ENCODE results near the gene RYK. TPM values are rescaled to one million over a fixed set of nuclear protein-coding genes. Genes with fewer than 3 reads are reported as not detected.

The RYK gene
- total RNA-seq (2022) (76.1 and 79.8 TPM in 2 replicates), Bru-seq, nascent RNA (percentile 90 among the genes with signal in this experiment), BruChase-seq, experiment 1, labeled RNA remaining after a 6-hour chase (percentile 85 among the genes with signal in this experiment), BruChase-seq, experiment 2, labeled RNA remaining after a 2-hour chase (percentile 87 among the genes with signal in this experiment)
- long read RNA-seq, transcript RYK-209 (15 exons, 2,934 nt) = minor isoform, 49 of 180 reads
- long read RNA-seq, transcript RYK-201 (15 exons, 2,667 nt) = major isoform, 109 of 180 reads
- long read RNA-seq, partial matches to known transcripts = 8 of 180 reads
- long read RNA-seq, other reads (novel, unspliced or antisense) = 14 of 180 reads

DNA sequence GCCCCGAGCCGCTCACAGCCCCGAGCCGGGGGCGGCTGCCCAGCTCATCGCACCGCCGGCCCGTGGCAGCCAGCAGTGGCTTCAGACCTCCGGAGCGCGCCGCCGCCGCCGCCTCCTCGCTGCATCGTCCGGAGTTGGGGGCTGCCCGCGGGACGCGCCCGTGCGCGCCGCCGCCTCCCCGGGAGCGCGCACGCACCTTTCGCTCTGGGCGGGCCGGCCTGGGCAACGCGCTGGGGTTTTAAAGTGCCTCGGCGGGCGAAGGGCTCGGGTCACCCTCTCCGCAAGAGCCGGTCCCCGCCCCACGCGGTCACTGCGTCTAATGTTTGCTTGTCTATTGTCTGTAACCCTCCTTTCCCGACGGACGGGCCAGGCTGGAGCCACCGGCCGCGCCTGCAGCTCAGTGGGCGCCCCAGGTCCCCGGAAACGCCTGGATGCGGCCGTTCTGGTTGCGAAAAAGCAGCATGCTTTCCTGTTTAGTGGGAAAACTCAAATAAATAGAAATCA lies at the start of gene RYK:
Gene RYK, minus strand, starts transcription at position 143 of the 504 bp plus-strand sequence. CDS start 205 bp downstream, outside the sequence.
- Mint-ChIP-seq H3K36me3 (ENCODE audit: insufficient read depth, unreplicated experiment) (peaks cover 6% of the 10 kb centered on the region), H3K27me3 (ENCODE audit: insufficient read depth, unreplicated experiment) (no peaks in the 10 kb centered on the region), H3K9me3 (ENCODE audit: unreplicated experiment) (peaks cover 7% of the 10 kb centered on the region), H3K4me3 (ENCODE audit: unreplicated experiment) (peak within 1 kb of the TSS; percentile 79), H3K4me1 (ENCODE audit: insufficient read depth, unreplicated experiment) (peaks cover 7% of the 10 kb centered on the region), H3K27ac (ENCODE audit: low read depth, unreplicated experiment) (peak within 1 kb of the TSS; percentile 84)
- intact Hi-C loops (cut with micrococcal nuclease) = no loop called here
- ChIA-PET POLR2A (interaction anchor here (0.7 to 4.5 kb wide), 19 partner anchors 8 to 235 kb away, joined by 3 to 32 read pairs (median 4); partner anchors contain the start of genes ANAPC13 and CEP63), CTCF (interaction anchor here (0.6 to 1.5 kb wide), 9 partner anchors 9 to 265 kb away, joined by 3 to 6 read pairs (median 4); no protein-coding TSS in a partner anchor)
- TF ChIP-seq CTCF (IDR thresholded peaks at IDR 0.05; ENCODE audit: unreplicated experiment) = no peak
- peak; percentile 69 for DNase-seq (ENCODE audit: unreplicated experiment)
- no TSS peak for BruUV-seq (replicated peaks)

GRCh38 chr3:134299888-134300206 lies 49.2 kb upstream of the RYK start:
- TF ChIP-seq CTCF (IDR thresholded peaks at IDR 0.05; ENCODE audit: unreplicated experiment) = no peak
- Mint-ChIP-seq H3K4me1 (ENCODE audit: insufficient read depth, unreplicated experiment) (peaks cover 15% of the 10 kb centered on the region), H3K27ac (ENCODE audit: low read depth, unreplicated experiment) (peak overlapping the region; percentile 73), H3K36me3 (ENCODE audit: insufficient read depth, unreplicated experiment) (no peaks in the 10 kb centered on the region), H3K9me3 (ENCODE audit: unreplicated experiment) (no peaks in the 10 kb centered on the region), H3K27me3 (ENCODE audit: insufficient read depth, unreplicated experiment) (no peaks in the 10 kb centered on the region), H3K4me3 (ENCODE audit: unreplicated experiment) (no peak overlapping the region)
- DNase-seq (ENCODE audit: unreplicated experiment) = no peak
- ChIA-PET CTCF (interaction anchor here (0.6 to 13.0 kb wide), 21 partner anchors 9 to 371 kb away, joined by 3 to 224 read pairs (median 3); partner anchors contain the start of gene RYK), POLR2A (interaction anchor here (0.6 to 2.0 kb wide), 2 partner anchors 50 to 88 kb away, joined by 3 to 8 read pairs; no protein-coding TSS in a partner anchor)
- no TSS peak for BruUV-seq (replicated peaks)
- intact Hi-C loops (cut with micrococcal nuclease) = loop anchor here (1.0 kb wide), 2 partner anchors 87 to 103 kb away; no protein-coding TSS in a partner anchor

DNA sequence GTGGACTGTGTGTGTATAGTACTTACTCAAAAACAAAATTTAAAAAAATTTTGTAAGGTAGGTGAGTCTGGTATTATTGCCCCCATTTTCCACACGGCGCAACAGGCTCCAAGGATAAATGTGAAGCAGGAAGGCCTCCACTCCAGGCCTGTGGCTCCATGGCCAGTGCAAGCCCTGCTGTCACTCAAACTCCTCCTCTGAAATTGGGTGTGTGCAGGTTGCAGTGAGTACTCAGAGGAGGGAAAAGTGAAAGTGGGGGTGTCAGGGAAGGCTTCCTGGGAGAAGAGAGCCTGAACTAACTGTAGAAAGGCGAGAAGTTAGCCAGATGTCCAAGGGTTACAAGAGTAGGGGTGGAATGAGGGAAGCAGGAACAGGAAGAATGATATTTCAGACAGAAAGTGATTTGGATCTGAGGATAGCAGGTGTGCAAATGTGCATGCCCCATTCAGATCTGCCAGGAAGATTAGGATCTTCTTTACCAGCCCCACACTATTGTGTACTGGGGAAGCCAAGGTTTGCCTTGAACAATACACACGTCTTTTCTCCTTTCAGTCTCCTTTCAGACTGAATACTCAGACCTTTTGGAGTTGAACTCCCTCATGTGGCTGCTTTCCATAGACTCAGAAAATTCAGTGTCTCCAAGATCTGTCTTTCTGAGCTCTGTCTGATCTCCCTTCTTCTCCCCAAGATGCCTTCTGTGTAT lies 48.7 kb upstream of the RYK start:
- Mint-ChIP-seq H3K4me1 (ENCODE audit: insufficient read depth, unreplicated experiment) (peaks cover 15% of the 10 kb centered on the region), H3K27me3 (ENCODE audit: insufficient read depth, unreplicated experiment) (no peaks in the 10 kb centered on the region), H3K36me3 (ENCODE audit: insufficient read depth, unreplicated experiment) (no peaks in the 10 kb centered on the region), H3K9me3 (ENCODE audit: unreplicated experiment) (no peaks in the 10 kb centered on the region), H3K4me3 (ENCODE audit: unreplicated experiment) (no peak overlapping the region), H3K27ac (ENCODE audit: low read depth, unreplicated experiment) (peak overlapping the region; percentile 73)
- POLR2A ChIA-PET = interaction anchor here (0.6 to 2.0 kb wide), 3 partner anchors 49 to 87 kb away, joined by 3 to 8 read pairs (median 3); no protein-coding TSS in a partner anchor
- no TSS peak for BruUV-seq (replicated peaks)
- CTCF ChIA-PET = interaction anchor here (0.5 to 13.0 kb wide), 27 partner anchors 10 to 1373 kb away, joined by 3 to 224 read pairs (median 4); partner anchors contain the start of gene RYK
- intact Hi-C loops (cut with micrococcal nuclease) = loop anchor here (1.0 kb wide), 2 partner anchors 86 to 102 kb away; no protein-coding TSS in a partner anchor
- peak; percentile 47 for DNase-seq (ENCODE audit: unreplicated experiment)
- peak; percentile 15 for TF ChIP-seq CTCF (IDR thresholded peaks at IDR 0.05; ENCODE audit: unreplicated experiment)
